ENCODE results near the gene OPCML.

DNA sequence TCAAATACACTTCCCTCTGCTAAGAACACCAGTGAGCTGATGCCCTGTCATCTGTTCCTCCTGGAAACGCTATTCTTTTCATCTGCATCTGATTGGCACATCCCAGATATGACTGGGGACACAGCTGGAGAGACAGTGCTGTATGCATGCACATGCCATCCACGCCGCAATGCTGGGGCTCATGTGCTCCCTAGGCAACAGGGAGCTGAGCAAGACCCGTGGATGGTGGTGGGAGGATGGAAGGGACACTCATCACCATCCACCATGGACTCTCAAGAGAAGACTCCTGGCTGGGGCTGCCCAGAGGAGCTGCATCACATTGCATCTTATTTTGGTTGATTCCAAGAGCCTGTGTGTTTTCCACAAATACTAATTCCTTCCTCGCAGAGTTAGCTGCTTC lies 534.9 kb downstream of the OPCML start:
- TF ChIP-seq POLR2A (IDR thresholded peaks at IDR 0.05; ENCODE audit: insufficient read depth in 1 of 2, low read depth in 2 of 2, low read length in 2 of 2) (no peak), TCF7L2 (IDR thresholded peaks at IDR 0.05; ENCODE audit: low read depth, low read length) (no peak), ZNF558 (CRISPR knock-in tag; IDR thresholded peaks at IDR 0.05; ENCODE audit: borderline replicate concordance) (no peak), EZH2 (conservative IDR thresholded peaks at IDR 0.05; ENCODE audit: low read depth, low read length) (no peak), ATF7 (IDR thresholded peaks at IDR 0.05) (no peak), ATF7 (CRISPR knock-in tag; IDR thresholded peaks at IDR 0.05) (no peak), ZNF33B (CRISPR knock-in tag; IDR thresholded peaks at IDR 0.05) (no peak), SMARCE1 (IDR thresholded peaks at IDR 0.05; ENCODE audit: borderline replicate concordance) (no peak)
- TF ChIP-seq, protein P1, sequence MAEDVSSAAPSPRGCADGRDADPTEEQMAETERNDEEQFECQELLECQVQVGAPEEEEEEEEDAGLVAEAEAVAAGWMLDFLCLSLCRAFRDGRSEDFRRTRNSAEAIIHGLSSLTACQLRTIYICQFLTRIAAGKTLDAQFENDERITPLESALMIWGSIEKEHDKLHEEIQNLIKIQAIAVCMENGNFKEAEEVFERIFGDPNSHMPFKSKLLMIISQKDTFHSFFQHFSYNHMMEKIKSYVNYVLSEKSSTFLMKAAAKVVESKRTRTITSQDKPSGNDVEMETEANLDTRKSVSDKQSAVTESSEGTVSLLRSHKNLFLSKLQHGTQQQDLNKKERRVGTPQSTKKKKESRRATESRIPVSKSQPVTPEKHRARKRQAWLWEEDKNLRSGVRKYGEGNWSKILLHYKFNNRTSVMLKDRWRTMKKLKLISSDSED (CRISPR knock-in tag; IDR thresholded peaks at IDR 0.05): no peak
- TF ChIP-seq, protein P2, sequence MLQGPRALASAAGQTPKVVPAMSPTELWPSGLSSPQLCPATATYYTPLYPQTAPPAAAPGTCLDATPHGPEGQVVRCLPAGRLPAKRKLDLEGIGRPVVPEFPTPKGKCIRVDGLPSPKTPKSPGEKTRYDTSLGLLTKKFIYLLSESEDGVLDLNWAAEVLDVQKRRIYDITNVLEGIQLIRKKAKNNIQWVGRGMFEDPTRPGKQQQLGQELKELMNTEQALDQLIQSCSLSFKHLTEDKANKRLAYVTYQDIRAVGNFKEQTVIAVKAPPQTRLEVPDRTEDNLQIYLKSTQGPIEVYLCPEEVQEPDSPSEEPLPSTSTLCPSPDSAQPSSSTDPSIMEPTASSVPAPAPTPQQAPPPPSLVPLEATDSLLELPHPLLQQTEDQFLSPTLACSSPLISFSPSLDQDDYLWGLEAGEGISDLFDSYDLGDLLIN (CRISPR knock-in tag; IDR thresholded peaks at IDR 0.05; ENCODE audit: borderline replicate concordance): no peak
- TF ChIP-seq, protein P3, sequence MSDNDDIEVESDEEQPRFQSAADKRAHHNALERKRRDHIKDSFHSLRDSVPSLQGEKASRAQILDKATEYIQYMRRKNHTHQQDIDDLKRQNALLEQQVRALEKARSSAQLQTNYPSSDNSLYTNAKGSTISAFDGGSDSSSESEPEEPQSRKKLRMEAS (IDR thresholded peaks at IDR 0.05): no peak
- TF ChIP-seq, protein P4, sequence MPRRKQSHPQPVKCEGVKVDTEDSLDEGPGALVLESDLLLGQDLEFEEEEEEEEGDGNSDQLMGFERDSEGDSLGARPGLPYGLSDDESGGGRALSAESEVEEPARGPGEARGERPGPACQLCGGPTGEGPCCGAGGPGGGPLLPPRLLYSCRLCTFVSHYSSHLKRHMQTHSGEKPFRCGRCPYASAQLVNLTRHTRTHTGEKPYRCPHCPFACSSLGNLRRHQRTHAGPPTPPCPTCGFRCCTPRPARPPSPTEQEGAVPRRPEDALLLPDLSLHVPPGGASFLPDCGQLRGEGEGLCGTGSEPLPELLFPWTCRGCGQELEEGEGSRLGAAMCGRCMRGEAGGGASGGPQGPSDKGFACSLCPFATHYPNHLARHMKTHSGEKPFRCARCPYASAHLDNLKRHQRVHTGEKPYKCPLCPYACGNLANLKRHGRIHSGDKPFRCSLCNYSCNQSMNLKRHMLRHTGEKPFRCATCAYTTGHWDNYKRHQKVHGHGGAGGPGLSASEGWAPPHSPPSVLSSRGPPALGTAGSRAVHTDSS (CRISPR knock-in tag; conservative IDR thresholded peaks at IDR 0.05): no peak

Measured in HepG2 (cell line).